NCI-H345 (cell line): ENCODE results near the gene INSR.
A peak's percentile ranks its signal among the peaks of the same experiment; 100 is the strongest.
"Not testable (repeated sequence)": the region's sequence is repeated elsewhere in the genome, so short reads cannot be mapped to it uniquely, and the experiment has no call there.

Experiments
- DNase-seq: peaks from one replicate; lab custom pipeline; 2025; lab: John Stamatoyannopoulos, UW

The INSR gene

GRCh38 chr19:7293762-7294557, at the start of gene INSR:
INSR (minus strand) TSS chr19:7294414; CDS start chr19:7293891, 523 bp downstream.
- DNase-seq, result peak; percentile 92

GRCh38 chr19:7342143-7342542, 47.9 kb upstream of the INSR start:
- DNase-seq, result no peak

GRCh38 chr19:7340959-7341837, 47.0 kb upstream of the INSR start:
- peak; percentile 67 for DNase-seq

- no peak for DNase-seq
Measured at GRCh38 chr19:7337380-7338194, 43.4 kb upstream of the INSR start.

- DNase-seq, result no peak
Measured at GRCh38 chr19:7336321-7336973, 42.2 kb upstream of the INSR start.

GRCh38 chr19:7333198-7334118, 39.2 kb upstream of the INSR start:
- DNase-seq, result no peak

- DNase-seq, result no peak
Measured at GRCh38 chr19:7331446-7331845, 37.2 kb upstream of the INSR start.

GRCh38 chr19:7328647-7329046, 34.4 kb upstream of the INSR start:
- no peak for DNase-seq

GRCh38 chr19:7327802-7328201, 33.6 kb upstream of the INSR start:
- no peak for DNase-seq

- DNase-seq, result no peak
Measured at GRCh38 chr19:7326105-7326877, 32.1 kb upstream of the INSR start.

GRCh38 chr19:7318176-7318575, 24.0 kb upstream of the INSR start:
- DNase-seq, result no peak

GRCh38 chr19:7312816-7313215, 18.6 kb upstream of the INSR start:
- DNase-seq, result no peak

- no peak for DNase-seq
Measured at GRCh38 chr19:7311911-7312310, 17.7 kb upstream of the INSR start.

GRCh38 chr19:7308327-7308726, 14.1 kb upstream of the INSR start:
- not testable (repeated sequence) for DNase-seq

- no peak for DNase-seq
Measured at GRCh38 chr19:7307590-7308218, 13.5 kb upstream of the INSR start.

GRCh38 chr19:7304200-7304599, 10.0 kb upstream of the INSR start:
- DNase-seq, result no peak

GRCh38 chr19:7303470-7303869, 9.3 kb upstream of the INSR start:
- no peak for DNase-seq

- DNase-seq, result no peak
Measured at GRCh38 chr19:7301525-7301924, 7.3 kb upstream of the INSR start.

- DNase-seq, result no peak
Measured at GRCh38 chr19:7297742-7298141, 3.5 kb upstream of the INSR start.
